GM12875 (cell line): Measurements from ENCODE around the gene ATP10B.

Source experiments
- H3K4me3 ChIP-seq: one replicate; pipeline ENCODE4 v1.5.1; 2011; ENCODE audit warnings: low read depth, low read length, control low read depth
- TF ChIP-seq, protein P1 (sequence below): IDR thresholded peaks from 2 replicates; pipeline ENCODE4 v1.5.1; 2011; ENCODE audit warnings: low read depth, mild to moderate bottlenecking, control low read depth, inconsistent platforms, low read length, moderate library complexity, borderline replicate concordance; ENCODE audit not compliant: insufficient read depth

ATP10B gene

DNA sequence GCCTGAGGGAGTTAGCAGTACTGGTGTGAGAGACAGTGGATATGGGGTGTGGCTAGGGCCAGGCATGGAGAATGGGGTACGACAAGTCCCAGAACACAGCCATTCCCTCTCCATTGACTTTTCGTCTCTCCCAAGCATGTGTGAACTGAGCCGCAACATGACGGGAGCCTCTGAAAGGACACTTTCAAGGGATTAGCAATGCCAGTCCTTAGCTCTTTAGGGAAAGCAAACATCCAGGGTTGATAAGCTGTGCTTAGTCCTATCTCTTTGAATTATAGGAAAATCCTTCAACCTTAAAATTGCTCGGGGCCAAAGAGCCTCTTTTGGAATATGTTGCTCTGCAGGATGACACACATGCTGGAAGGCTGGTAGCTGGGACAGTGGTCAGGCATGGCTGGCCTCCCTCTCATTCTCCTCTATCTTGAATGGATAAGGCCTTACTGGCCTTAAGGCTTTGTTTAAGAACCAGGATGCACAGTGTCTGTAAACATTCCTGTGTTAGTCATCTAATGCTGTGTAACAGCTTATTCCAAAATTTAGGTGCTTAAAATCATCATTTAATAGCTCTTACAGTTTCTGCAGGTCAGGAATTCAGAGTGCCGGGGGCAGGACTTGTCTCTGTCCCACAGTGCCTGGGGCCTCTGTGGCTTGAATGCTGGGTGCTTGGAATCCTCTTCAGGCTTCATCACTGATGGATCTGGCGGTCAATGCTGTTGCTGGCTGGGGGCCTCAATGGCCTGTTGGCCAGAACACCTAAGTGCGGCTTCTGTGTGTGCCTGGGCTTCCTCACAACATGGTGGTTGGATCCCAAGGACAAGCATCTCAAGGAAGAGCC, 335.1 kb downstream of the ATP10B start:
- no peak overlapping the region for H3K4me3 ChIP-seq
- TF ChIP-seq, protein P1, sequence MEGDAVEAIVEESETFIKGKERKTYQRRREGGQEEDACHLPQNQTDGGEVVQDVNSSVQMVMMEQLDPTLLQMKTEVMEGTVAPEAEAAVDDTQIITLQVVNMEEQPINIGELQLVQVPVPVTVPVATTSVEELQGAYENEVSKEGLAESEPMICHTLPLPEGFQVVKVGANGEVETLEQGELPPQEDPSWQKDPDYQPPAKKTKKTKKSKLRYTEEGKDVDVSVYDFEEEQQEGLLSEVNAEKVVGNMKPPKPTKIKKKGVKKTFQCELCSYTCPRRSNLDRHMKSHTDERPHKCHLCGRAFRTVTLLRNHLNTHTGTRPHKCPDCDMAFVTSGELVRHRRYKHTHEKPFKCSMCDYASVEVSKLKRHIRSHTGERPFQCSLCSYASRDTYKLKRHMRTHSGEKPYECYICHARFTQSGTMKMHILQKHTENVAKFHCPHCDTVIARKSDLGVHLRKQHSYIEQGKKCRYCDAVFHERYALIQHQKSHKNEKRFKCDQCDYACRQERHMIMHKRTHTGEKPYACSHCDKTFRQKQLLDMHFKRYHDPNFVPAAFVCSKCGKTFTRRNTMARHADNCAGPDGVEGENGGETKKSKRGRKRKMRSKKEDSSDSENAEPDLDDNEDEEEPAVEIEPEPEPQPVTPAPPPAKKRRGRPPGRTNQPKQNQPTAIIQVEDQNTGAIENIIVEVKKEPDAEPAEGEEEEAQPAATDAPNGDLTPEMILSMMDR = no peak

DNA sequence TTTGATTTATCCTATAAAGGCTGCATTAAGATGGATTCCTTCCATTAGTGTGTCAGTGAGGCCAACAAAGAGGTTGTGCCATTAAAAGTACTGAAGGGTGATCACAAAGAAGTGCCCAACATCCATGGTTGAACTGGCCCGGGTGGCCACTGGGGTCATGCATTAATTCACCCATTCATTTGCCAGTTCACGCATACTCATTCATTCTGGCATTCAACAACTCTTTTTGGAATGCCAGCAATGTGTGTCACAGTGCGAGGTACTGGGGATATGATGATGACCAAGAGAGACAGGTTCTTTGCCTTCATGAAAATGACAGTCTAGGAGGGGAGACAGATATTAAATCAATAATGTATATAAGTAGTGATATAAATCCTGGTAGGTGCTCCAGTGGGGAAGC, 337.1 kb downstream of the ATP10B start:
- H3K4me3 ChIP-seq = no peak overlapping the region
- TF ChIP-seq, protein P1 = no peak

DNA sequence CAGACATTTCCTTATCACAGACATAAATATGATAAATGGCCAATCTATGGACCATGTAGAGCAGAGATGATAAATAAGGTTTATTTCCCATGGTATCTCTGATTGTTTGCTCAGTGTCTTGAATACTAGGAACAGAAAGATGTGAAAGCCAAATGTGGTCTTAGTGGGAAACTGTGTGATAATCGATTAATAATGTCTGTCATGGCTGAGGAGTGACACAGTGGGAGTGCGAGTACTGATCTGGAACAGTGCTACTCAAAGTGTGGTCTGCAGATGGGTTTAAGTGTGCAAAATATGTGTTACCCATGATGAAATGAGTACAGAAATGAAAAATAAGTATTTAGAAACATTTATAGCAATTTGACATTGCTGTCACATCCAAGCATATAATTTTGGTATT, 337.8 kb downstream of the ATP10B start:
- TF ChIP-seq, protein P1 = no peak
- no peak overlapping the region for H3K4me3 ChIP-seq

DNA sequence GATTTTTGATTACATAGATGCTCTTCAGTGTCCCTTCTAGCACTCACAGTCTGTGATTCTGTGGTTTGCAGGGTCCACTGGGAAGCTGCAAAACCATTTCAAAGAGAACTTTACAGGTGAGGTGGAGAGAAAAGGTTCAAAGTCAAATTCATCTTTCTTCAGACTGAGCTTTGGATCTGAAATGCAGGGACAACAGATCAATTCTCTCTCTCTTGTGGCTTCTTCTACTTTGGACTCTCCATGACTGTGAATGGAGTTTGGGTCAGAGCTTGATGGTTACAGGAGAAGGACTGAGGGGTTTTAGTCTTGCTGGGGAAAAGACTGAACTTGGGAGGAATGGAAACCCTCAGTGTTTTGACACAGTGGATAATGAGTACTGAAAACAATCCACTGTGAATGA, 338.5 kb downstream of the ATP10B start:
- TF ChIP-seq, protein P1 = no peak
- no peak overlapping the region for H3K4me3 ChIP-seq
